Body of pancreas (tissue), 4 donors: ENCODE data around the gene SNX32. TPM values are rescaled to one million over a fixed set of nuclear protein-coding genes. Genes with fewer than 3 reads are reported as not detected.

Source experiments
- ATAC-seq: fragments of 150-250 bp; one replicate; pipeline ENCODE4 v1.9.1; 2016
- DNase-seq, 4 donors: peaks; one replicate each; pipeline ENCODE4 v3.0.0-alpha.2; 2019
- H3K27ac ChIP-seq, 4 donors: fragments of 200-600 bp; sonication (generic); 1 replicate in 3 of 4; 2 replicates in 1 of 4; pipeline versions ENCODE4 v1.5.1 to v1.6.1; 2016 to 2019; ENCODE audit warnings: mild to moderate bottlenecking in 1 of 4, mixed read lengths in 1 of 4, moderate library complexity in 1 of 4
- H3K27me3 ChIP-seq, 2 donors: fragments of 200-600 bp; sonication (generic); one replicate each; pipeline ENCODE4 v1.6.0; 2016; ENCODE audit warnings: mild to moderate bottlenecking in 1 of 2
- H3K36me3 ChIP-seq, 2 donors: fragments of 200-600 bp; sonication (generic); replicated peaks in 1 of 2; 2 replicates each; pipeline ENCODE4 v1.5.1; 2016; ENCODE audit warnings: low read depth in 2 of 2; ENCODE audit not compliant: insufficient read depth in 1 of 2
- H3K4me1 ChIP-seq: fragments of 200-600 bp; sonication (generic); one replicate; pipeline ENCODE4 v1.6.0; 2016
- H3K4me3 ChIP-seq, 2 donors: fragments of 200-600 bp; sonication (generic); 1 replicate in 1 of 2; 2 replicates in 1 of 2; pipeline ENCODE4 v1.5.1; 2016 to 2019
- H3K9me3 ChIP-seq, 3 donors: fragments of 200-600 bp; sonication (generic); 1 replicate in 2 of 3; 2 replicates in 1 of 3; pipeline ENCODE4 v1.5.1; 2016
- CTCF ChIP-seq, 7 experiments: fragments of 450-650 bp in 4 of 7; fragments of 200-600 bp in 3 of 7; sonication (generic) in 3 of 7; IDR thresholded peaks; one replicate each; pipeline ENCODE4 v1.5.1; 2016 to 2019; ENCODE audit warnings: antibody characterized with exemption in 7 of 7
- POLR2A ChIP-seq, 3 donors: fragments of 450-650 bp; IDR thresholded peaks; one replicate each; pipeline ENCODE4 v1.6.1; 2016; ENCODE audit warnings: antibody characterized with exemption in 3 of 3, mild to moderate bottlenecking in 2 of 3
- WGBS, 2 donors: methylation state at CpG; one replicate each; pipeline ENCODE4 v1.1.5; 2017; 5-methylcytosine and 5-hydroxymethylcytosine counted together
- intact Hi-C: fragments of 100-400 bp; cut with DNase I; formaldehyde crosslinking; loops from one replicate; pipeline ENCODE4 v1.15.1; 2023
- total RNA-seq, 2 donors: library from RNA; depleted of rRNA; stranded (reverse); fragments of >200 nt; gene quantifications; one replicate each; pipeline ENCODE4 v1.1.0, GENCODE V29; 2016

Gene SNX32
- total RNA-seq, 2 donors from 2014 or later, result 0.26 TPM; not detected in 1

GRCh38 chr11:65853246-65853979 lies 19.6 kb downstream of the SNX32 start:
- ATAC-seq (no peak), DNase-seq (no peak)
- no peaks in the 10 kb centered on the region for H3K27me3 ChIP-seq
- peaks cover 20% of the 10 kb centered on the region for H3K4me1 ChIP-seq
- intact Hi-C loops, result no loop called here
- H3K4me3 ChIP-seq, result no peak overlapping the region
- peaks cover 8 to 26% of the 10 kb centered on the region in 2 donors for H3K36me3 ChIP-seq
- 88 to 95% methylated on average over 1 to 6 of the region's 6 CpGs for WGBS, 2 donors
- no peaks in the 10 kb centered on the region for H3K9me3 ChIP-seq
- no peak overlapping the region for H3K27ac ChIP-seq
- TF ChIP-seq CTCF (IDR thresholded peaks at IDR 0.05) (no peak), POLR2A (IDR thresholded peaks at IDR 0.05) (no peak)

- Histone ChIP-seq H3K9me3 (no peaks in the 10 kb centered on the region), H3K36me3 (peaks cover 8 to 26% of the 10 kb centered on the region in 2 donors), H3K27ac (no peak overlapping the region), H3K4me3 (no peak overlapping the region), H3K4me1 (peaks cover 28% of the 10 kb centered on the region), H3K27me3 (no peaks in the 10 kb centered on the region)
- WGBS, 2 donors, result 88 to 100% methylated on average over 1 to 4 of the region's 4 CpGs
- DNase-seq (peak in 1 of 4 donors; percentile 11), ATAC-seq (no peak)
- intact Hi-C loops, result no loop called here
- TF ChIP-seq CTCF (IDR thresholded peaks at IDR 0.05) (no peak), POLR2A (IDR thresholded peaks at IDR 0.05) (no peak)
These were observed 20.4 kb downstream of the SNX32 start for GRCh38 chr11:65854161-65854592.

- 78 to 84% methylated on average over 14 to 15 of the region's 15 CpGs for WGBS, 2 donors
- peak in 1 of 4 donors; percentile 13 for DNase-seq
- no peak for ATAC-seq
- intact Hi-C loops, result no loop called here
- TF ChIP-seq CTCF (IDR thresholded peaks at IDR 0.05) (no peak), POLR2A (IDR thresholded peaks at IDR 0.05) (no peak)
- no peak overlapping the region for H3K4me3 ChIP-seq
- no peak overlapping the region for H3K27ac ChIP-seq
- H3K9me3 ChIP-seq, result no peaks in the 10 kb centered on the region
- H3K4me1 ChIP-seq, result peaks cover 38% of the 10 kb centered on the region
- peaks cover 8 to 26% of the 10 kb centered on the region in 2 donors for H3K36me3 ChIP-seq
- no peaks in the 10 kb centered on the region for H3K27me3 ChIP-seq
These were observed 21.4 kb downstream of the SNX32 start for GRCh38 chr11:65854852-65855837.

- Histone ChIP-seq H3K27me3 (no peaks in the 10 kb centered on the region), H3K4me3 (no peak overlapping the region), H3K9me3 (no peaks in the 10 kb centered on the region), H3K27ac (no peak overlapping the region), H3K4me1 (peaks cover 39% of the 10 kb centered on the region), H3K36me3 (peaks cover 8 to 26% of the 10 kb centered on the region in 2 donors)
- 84 to 90% methylated on average over 15 of the region's 15 CpGs for WGBS, 2 donors
- intact Hi-C loops, result no loop called here
- ATAC-seq (no peak), DNase-seq (no peak)
- TF ChIP-seq CTCF (IDR thresholded peaks at IDR 0.05), result no peak
- no peak for TF ChIP-seq POLR2A (IDR thresholded peaks at IDR 0.05)
These were observed 22.2 kb downstream of the SNX32 start for GRCh38 chr11:65855927-65856363.
